CMK (cell line): ENCODE data around the gene CDH13.

Experiments used
- DNase-seq: peaks from one replicate; pipeline ENCODE4 v3.0.0-alpha.2; 2010; ENCODE audit warnings: low read depth

The CDH13 gene

GRCh38 chr16:83248735-83249463, 622.1 kb downstream of the CDH13 start:
- DNase-seq = no peak

DNA sequence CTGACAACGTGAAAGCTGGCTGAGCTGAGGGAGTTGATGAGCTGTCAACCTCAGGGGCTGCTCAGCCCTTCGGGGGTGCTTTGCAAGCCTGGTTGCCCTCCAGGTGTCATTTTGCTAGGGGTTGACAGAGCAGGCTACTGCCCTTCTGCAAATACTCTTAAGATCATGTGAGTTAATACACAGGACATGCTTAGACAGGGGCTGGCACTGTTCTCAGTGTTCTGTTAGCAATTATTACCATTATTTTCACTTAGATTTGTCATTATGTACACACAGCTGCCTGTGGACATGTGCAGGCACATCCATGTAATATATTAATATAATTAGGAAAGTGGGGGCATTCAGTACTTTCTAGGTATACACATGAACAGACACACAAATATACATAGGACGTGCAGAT, 626.8 kb downstream of the CDH13 start:
- DNase-seq = no peak

DNA sequence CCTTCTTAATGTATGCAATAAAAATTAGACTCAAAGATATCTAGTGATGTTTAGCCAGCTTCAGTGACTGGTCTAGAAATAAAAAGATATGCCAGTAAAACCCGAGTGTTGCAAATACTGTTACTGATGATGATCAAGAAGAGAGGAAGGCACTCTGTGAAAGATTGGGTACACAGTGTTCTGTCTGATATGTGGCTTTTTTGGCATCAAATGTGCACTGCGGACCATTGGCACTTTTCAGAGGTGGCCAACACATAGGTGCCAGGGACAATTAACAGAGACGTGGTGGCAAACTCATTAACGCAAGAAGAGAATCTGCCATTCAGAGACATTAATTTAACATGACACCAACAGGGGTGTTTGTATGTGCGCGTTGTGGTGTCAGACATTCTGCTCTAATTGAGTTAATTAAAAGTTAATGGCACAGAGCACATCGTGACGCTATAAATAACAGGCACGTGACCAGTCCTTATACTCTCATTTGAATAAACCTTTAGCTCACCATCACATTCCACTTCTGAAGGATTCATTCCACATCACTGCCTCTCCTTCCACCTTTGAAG, 631.7 kb downstream of the CDH13 start:
- no peak for DNase-seq

DNA sequence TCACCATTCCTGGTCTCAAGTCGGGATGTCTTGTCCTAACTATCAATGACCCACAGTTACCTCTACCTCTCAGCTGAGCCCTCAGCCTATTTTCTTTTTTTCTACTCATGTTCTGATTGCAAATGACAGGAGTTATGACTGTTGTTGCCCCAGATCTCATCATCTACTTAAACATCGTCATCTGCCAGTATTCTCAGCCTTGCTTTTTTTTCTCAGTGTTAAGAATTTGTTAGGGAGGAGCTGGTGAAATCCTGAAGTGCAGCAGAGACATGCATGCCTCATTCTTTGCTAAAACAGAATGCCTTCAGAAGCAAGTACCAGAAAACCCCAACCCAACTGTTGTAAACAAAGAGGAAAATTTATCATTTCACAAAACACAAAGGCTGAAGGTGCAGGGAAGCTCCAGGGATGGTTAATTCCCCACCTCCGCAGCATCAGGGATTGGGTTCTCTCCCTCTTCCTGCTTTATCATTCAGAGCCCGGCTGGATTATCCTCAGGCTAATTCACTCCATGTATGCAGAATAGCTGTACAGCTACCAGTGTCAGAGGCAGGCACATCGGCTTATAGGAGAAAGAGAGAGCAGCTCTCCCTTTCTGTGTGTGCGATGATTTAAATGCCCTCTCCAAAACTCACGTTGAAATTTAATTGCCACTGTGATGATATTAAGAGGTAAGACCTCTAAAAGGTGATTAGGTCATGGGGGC, 640.2 kb downstream of the CDH13 start:
- DNase-seq = no peak

DNA sequence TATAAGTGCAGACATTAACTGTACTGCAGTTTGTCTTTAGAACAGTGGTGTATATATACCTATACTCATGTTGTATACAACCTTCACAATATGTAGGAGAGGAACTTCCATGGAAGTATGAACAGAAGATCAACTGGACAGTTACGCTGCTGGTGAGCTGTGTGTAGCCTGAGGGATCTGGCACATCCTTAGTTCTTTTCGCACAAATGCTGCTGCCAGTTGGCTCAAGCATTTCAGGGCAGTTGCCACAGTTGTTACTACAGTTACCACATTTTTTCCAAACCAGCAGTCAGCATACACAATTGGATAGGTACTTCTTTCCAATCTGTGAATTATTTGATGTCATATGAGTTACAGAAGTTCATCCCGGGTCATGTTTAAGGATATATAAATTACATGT, 641.4 kb downstream of the CDH13 start:
- no peak for DNase-seq

GRCh38 chr16:83269048-83269447, 642.3 kb downstream of the CDH13 start:
- DNase-seq = no peak

GRCh38 chr16:83269541-83269940, 642.8 kb downstream of the CDH13 start:
- no peak for DNase-seq

DNA sequence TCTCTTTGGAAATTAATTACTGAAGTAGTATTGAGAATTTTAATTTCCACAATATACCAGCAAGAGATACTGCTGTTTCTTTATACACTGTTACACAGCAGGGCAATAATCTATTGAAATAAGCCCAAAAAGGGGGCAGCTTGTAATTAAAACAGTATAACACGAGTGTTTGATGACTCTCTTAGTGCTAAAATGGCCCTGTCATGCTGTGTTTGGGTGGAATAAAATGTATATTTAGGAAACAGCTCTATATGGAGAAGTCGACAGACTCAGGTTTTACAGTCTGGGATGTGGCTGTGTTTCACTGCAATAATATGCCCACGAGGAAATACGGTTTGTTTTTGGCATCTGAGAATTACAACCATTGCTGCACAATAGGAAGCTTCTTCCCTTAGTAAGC, 643.3 kb downstream of the CDH13 start:
- DNase-seq = no peak

DNA sequence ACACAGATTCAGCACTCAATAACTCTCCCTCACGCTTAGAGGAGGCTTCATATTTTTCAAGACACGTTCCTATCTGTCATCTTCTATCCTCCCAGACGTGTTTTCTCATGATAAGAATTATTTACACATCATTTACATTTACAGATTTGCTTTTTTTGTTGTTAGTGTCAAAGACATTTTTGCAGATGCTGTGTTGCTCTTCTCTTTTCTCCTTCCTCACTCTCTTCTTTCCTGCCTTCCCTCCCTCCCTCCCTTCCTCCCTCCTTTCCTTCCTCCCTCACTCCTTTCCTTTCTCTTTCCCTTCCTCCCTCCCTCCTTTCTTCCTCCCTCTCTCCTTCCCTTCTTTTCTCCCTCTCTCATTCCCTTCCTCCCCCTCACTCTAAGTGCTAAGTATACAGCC, 643.9 kb downstream of the CDH13 start:
- no peak for DNase-seq

GRCh38 chr16:83271123-83271522, 644.4 kb downstream of the CDH13 start:
- no peak for DNase-seq

DNA sequence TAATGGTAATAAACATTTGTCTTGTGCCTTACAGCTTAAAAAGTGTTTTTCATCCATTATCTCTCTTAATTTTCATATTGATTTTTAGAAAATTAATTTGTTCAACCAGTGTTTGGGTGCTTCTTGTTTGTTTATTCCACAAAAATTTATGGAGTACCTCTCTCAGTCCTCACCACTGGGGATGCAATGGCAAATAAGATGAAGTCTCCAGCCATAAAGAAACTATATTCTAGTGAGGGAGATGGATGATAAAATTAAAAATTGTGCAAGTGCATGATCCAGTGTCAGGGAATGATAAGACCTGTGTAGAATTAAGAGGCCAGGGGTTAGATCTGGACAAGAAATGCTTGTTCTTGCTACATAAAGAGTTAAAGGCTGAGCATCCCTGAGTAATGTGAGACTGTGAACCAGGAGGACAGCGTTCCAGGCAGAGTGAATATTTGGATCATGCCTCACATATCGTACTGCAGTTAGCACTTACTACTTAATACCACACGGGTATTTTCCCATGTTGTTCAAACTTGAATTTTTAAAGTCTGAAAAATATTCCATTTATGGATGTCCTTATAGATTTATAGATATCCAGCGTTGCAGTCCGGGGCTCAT, 645.3 kb downstream of the CDH13 start:
- DNase-seq = no peak

- no peak for DNase-seq
Measured at GRCh38 chr16:83272843-83273242, 646.1 kb downstream of the CDH13 start.

- no peak for DNase-seq
Measured at GRCh38 chr16:83273504-83274173, 646.9 kb downstream of the CDH13 start.

DNA sequence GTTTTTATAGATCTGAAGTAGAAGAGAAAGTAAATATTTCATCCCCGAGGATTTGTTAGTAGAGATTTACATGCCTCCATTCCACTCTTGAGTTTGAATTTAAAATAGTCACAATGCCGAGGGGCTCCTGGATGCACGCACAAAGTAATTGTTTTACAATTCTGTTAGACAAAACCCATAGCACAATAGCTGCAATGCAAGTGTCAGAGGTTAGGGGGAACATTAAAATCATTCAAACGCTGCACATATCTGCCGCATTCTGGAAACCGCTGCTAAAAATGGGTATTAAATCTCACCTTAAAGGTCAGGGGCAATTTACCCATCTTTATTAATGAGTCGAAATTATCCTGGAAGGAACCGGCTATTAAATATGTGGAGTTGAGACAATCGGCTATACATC, 652.5 kb downstream of the CDH13 start:
- DNase-seq = no peak

GRCh38 chr16:83285921-83286320, 659.2 kb downstream of the CDH13 start:
- DNase-seq = no peak

DNA sequence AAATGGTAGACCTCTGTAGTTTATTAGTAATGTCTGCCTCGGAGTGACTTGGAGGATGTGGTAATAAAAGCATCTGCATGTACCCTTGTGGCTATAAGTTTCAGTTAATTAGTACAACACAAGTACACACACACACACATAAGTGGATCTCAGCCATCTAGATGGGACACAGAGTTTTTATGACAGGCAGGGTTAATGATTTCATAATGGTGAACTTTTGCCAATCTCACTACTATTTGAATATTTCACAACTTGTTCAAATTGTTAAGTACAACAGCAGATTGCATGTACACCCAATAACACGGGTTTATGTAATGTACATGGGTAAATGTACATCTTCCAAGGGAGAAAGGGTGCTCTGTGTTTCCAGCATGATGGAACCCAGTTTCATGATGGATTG, 669.7 kb downstream of the CDH13 start:
- DNase-seq = no peak

DNA sequence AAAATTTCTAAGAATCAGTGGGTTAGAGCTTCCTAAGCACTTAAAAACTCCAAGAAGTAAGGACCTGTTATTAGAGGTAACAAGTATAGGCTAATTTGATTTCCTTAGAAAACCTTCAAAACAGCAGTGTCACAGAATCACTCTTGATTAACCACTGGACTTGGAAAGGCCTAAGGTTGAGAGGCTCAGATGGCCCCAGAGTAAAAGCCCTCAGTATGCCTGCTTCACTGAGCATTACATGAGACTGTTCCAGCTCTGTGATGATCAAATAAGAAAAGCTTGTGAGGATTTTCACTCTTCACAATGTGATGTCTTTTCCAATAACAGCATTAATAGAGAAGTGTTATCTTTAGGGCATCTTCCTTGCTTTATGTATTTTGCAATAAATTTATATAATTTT, 671.8 kb downstream of the CDH13 start:
- no peak for DNase-seq

- no peak for DNase-seq
Measured at GRCh38 chr16:83300326-83300725, 673.6 kb downstream of the CDH13 start.

DNA sequence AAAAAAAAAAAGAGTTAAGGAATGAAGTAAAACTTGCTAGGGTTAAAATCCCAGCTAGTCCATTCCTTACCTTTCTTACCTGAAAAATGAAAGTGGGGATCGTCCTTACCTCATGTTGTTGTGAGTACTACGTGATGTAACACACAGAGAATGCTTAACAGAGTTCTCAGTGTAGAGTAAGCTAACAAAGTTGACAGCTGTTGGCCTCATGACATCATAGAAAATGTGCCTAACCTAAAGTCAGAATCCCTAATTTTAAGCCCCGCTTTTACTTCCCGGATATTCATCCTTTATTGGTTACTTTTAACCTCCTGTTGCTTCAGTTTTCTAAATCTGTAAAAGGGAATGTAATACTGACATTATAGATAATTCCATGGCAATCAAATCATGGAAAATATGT, 675.2 kb downstream of the CDH13 start:
- no peak for DNase-seq

DNA sequence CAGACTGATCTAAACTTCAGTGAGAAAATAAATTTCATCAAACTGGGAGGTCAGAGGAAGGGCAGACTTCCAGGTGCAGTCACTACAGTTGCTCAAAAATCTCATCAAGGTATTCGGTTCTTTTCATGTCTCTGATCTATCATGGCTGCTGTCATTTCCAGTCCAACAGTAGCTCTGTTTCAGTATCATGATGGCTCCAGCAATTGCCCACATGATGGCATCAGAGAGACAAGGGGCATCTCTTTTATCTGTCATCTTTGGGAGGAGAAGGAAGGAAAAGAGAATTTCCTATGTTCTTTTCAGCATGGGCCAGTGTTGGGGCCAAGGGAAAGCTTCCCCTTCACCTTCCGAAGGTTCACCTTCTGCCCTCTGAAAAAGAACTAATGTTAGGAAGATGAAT, 676.1 kb downstream of the CDH13 start:
- DNase-seq = no peak

- DNase-seq = no peak
Measured at GRCh38 chr16:83305092-83305491, 678.3 kb downstream of the CDH13 start.

DNA sequence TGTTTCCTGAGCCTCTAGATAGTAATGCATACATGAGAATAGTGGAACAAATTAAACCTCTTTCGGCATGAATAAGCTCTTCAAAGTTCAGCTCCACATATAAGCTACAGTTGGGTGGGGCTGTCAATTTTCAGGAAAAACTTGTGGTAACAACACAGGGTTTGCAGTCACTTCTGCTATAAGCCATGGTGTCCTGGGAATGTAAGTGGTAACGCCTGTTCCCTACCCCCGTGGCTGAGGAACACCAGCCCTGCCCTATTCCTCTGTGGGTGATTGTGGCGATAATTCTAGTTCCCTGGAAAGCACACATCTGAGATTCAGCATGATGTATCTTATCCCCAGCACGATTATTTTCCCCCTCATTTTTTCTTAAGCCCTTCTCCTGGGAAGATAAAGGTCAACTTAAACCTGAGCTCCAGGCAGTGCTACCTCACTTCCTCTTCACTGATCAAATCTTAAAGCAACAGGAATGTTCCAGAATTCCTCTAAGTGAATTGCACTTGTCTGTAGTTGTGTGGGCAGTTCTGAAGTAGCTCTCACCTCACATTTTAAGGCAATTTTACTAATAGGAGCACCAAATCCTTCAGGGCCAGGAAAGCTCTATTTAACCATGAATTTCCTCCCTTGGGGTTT, 680.3 kb downstream of the CDH13 start:
- no peak for DNase-seq
